GM08714 (cell line): ENCODE results near the gene EPHA4.
A peak's percentile ranks its signal among the peaks of the same experiment; 100 is the strongest.

Experiments used
- H3K4me3 ChIP-seq: fragments of 200-500 bp; sonication (Bioruptor generic); 2 replicates; pipeline ENCODE4 v1.5.1; 2014; ENCODE audit warnings: mild to moderate bottlenecking, low read length, inconsistent platforms
- ZNF274 ChIP-seq: IDR thresholded peaks from 2 replicates; pipeline ENCODE4 v1.6.1; 2012; ENCODE audit warnings: mild to moderate bottlenecking, low read depth, low read length

The EPHA4 gene

GRCh38 chr2:221567231-221567760 lies 4.8 kb downstream of the EPHA4 start:
- no peak overlapping the region for H3K4me3 ChIP-seq
- TF ChIP-seq ZNF274 = no peak

GRCh38 chr2:221563270-221563985 lies 8.7 kb downstream of the EPHA4 start:
- no peak overlapping the region for H3K4me3 ChIP-seq
- no peak for TF ChIP-seq ZNF274

DNA sequence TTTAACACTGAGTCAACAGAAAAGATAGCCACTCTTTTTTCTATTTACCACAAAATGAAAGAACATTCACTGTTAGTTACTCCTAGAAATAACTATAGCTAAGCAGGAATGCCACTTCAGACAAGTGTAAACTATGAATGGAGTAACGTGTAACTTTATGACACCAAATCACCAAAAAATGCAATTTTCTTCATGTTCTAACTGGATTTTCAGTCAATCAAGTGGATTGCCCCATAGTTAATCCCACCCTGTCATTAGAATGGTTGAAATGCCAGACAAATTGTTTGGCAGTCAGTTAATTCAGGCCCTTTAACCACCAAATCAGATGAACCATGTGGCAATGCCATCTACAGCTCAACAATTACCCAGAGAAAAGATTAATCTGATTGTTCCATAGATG lies 9.9 kb downstream of the EPHA4 start:
- TF ChIP-seq ZNF274 = no peak
- H3K4me3 ChIP-seq = no peak overlapping the region

DNA sequence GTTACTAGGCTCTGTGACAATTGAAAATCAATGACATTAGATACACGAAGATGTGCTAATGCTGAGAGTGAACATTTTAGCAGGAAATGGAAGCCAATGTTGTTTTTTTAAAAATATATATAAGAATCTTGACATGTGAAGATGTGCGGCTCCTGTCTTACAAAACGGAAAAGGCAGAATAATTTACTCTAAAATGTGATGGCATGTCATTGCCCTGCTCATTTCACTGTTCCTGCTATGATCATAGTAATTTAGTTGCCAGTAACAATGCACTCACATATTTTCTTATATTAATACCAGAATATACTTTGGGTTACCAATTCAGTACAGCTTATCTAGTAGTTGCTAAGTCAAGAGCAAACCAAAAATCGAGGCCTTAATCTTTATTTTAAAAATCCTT lies 10.3 kb downstream of the EPHA4 start:
- no peak for TF ChIP-seq ZNF274

DNA sequence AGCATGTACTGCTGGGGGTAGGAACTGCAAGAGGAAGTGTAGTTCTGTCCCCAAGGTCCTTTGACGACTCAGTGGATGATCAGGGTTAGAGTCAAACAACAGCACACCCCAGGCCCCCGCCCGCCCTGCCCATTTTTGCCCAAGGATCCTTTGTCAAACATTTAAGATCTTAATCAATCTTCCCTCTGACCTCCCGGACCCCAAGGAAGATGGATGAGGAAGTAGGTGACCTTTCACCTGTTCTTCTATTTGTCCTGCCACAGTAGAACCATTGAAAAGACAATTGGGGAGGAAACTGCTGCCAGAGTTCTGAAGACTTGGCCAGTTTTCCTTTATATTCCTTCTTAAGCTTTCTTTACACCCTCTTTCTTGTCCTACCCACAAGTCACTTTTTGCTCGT lies 12.1 kb downstream of the EPHA4 start:
- no peak overlapping the region for H3K4me3 ChIP-seq
- no peak for TF ChIP-seq ZNF274

More for the DNA sequence above, 10.3 kb downstream of the EPHA4 start:
- H3K4me3 ChIP-seq = no peak overlapping the region

DNA sequence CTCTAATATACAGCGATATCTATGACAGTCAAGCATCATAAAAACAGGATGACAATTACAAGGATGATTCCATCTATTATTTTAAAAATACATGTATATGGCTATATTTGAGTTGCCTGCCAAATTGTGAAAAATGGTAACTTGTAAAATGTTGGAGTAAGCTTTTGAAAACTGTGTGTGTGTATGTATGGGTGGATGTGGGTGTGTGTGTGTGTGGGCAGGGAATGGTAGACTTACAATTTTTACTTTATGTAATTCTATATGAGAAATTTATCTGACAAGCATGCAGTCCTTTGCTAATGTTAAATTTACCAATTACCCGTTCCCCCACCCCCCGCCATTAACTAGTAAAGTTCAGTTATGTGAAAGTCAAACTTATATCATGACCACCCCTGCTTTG lies 14.0 kb downstream of the EPHA4 start:
- no peak overlapping the region for H3K4me3 ChIP-seq
- no peak for TF ChIP-seq ZNF274

GRCh38 chr2:221555494-221555846 lies 16.6 kb downstream of the EPHA4 start:
- no peak overlapping the region; the same call in 1 of the 2 replicates for H3K4me3 ChIP-seq
- TF ChIP-seq ZNF274 = no peak

- TF ChIP-seq ZNF274 = no peak
These were observed 17.2 kb downstream of the EPHA4 start for GRCh38 chr2:221554769-221555493.

DNA sequence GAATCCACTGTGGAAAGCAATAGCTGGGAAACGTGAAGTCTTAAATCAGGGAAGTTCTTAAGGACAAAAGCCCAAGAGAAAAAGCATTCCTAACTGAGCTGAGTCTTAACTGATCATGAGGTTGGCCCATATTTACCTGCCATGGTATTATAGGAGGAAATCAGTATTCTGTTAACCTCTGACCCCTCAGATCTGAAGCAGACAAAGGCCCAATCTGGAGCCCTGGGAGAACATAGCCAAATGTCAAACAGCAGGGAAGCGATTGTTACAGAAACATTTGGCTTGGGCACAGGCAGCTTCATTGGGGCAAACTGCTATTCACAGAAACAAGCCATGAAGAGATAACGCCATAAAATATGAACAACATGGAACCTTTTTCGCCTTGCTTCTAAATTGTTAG lies 18.8 kb downstream of the EPHA4 start:
- no peak overlapping the region for H3K4me3 ChIP-seq
- no peak for TF ChIP-seq ZNF274

More at GRCh38 chr2:221554769-221555493, 17.2 kb downstream of the EPHA4 start:
- H3K4me3 ChIP-seq = no peak overlapping the region; the same call in 1 of the 2 replicates

- no peak for TF ChIP-seq ZNF274
- H3K4me3 ChIP-seq = peak overlapping the region; percentile 19; the same call in 1 of the 2 replicates
These were observed 19.8 kb downstream of the EPHA4 start for GRCh38 chr2:221552291-221552690.

DNA sequence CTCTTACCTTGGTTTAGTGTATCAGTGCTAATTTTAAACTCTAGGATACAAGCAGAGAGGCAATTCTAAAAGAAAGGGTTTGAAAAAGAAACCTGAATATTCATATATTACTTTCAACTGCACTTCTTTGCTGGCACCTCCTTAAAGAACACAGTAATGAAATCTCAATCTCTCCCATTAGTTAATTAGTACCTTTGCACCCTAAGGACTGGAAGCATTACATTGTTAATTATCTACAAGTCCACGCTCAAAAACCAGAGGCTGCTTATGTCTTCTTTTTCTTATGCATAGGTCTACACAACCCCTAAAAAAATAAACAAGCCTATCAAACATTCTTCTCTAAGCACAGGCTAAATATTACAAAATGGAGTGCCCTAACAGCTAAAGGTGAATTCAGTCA lies 20.2 kb downstream of the EPHA4 start:
- no peak overlapping the region; the same call in 1 of the 2 replicates for H3K4me3 ChIP-seq
- TF ChIP-seq ZNF274 = no peak

DNA sequence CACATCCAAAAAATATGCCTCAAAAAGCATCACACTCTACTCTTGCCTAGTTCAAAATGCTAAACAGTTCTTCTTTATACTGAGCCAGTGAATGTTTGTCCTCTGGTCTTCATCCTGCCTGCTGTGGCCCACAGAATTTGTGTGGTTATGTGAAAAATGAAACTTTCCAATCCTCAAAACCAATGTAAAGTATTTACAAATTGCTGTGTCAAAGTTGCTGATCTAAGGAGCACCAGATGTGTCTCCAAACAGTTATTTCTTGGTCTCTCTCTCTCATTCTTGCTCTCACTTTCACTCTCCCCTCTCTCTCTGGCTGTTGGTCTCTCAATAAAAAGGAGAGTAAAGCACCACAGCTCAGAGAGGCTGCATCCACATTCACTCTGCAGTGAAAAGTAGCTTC lies 23.0 kb downstream of the EPHA4 start:
- no peak for TF ChIP-seq ZNF274

DNA sequence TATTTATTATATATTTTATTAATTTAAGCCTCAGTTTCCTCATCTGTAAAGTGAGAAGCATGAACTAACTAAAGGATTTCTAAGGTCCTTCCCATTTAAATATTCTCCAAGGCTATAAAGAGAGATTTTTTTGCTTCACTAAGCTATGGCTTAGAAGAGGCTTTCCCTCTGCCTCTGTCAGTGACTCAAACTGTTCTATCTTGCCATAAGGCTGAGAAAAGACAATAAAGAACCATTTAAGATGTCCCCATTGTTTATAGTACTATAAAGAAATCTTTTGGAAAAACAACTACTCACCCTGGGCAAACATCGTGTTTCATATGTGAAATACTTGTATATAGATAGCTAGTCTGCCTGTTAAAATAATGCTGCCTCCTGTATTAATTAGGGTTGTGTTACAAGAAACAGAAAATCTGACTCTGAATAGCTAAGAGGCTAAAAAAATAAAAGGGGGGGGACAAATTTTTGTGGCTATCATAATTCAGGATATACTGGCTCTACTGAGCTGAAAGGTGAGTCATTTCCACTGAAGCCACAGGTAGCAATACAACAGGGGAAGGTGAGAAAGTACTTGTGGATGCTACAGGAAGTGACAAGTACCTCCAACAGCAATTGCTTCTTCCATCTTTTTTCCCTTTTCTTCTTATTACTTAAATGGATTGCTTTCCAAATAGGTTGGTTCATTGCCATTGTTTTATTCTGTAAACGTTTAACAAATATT lies 25.4 kb downstream of the EPHA4 start:
- TF ChIP-seq ZNF274 = no peak
- no peak overlapping the region for H3K4me3 ChIP-seq

More for the DNA sequence above, 23.0 kb downstream of the EPHA4 start:
- H3K4me3 ChIP-seq = no peak overlapping the region

DNA sequence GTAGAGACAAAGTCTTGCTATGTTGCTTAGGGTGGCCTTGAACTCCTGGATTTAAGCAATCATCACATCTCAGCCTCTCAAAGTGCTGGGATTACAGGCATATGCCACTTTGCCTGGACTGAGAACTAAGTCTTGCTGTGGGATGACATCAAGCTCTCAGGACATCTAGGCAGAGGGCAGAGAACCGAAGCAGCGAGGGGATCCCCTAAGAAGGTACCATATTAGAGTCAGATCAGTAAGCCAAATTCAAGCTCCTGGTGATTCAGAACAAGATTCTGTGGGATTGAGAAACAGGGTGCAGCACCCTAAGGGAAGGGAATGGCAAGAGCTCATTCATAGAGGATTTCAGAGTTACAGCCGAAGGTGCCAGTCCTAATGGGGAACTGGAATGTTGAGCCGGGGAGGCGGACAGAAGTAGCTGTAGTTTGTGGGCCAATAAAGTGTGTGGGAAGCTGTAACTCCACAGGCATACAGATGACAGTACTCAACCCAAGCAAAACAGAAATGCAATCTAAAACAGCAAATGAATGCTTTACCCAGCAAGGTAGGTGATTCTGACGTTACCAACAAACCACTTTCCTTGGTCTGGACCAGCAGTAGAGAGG lies 30.9 kb downstream of the EPHA4 start:
- TF ChIP-seq ZNF274 = no peak
- no peak overlapping the region for H3K4me3 ChIP-seq

GRCh38 chr2:221539246-221539645 lies 32.9 kb downstream of the EPHA4 start:
- H3K4me3 ChIP-seq = no peak overlapping the region
- no peak for TF ChIP-seq ZNF274
